Stimulated activated naive CD8-positive, alpha-beta T cell treated with anti-CD3 and anti-CD28 coated beads, Interleukin-15, Interleukin-2, amounts not matched to agents 100 ng/mL and 50 ng/mL, for 24 hours (primary cell): ENCODE measurements around the gene MAPK11.

Source experiments
- H3K27ac Mint-ChIP-seq: one replicate; pipeline ENCODE4 v1.8.0; 2021; ENCODE audit warnings: mild to moderate bottlenecking, mixed read lengths
- H3K27me3 Mint-ChIP-seq: one replicate; pipeline ENCODE4 v1.8.0; 2021; ENCODE audit warnings: mixed read lengths
- H3K36me3 Mint-ChIP-seq: one replicate; pipeline ENCODE4 v1.8.0; 2021; ENCODE audit warnings: low read depth, mixed read lengths
- H3K4me1 Mint-ChIP-seq: one replicate; pipeline ENCODE4 v1.8.0; 2021; ENCODE audit warnings: low read depth, mixed read lengths
- H3K4me3 Mint-ChIP-seq: one replicate; pipeline ENCODE4 v1.8.0; 2021; ENCODE audit warnings: mild to moderate bottlenecking, mixed read lengths
- H3K9me3 Mint-ChIP-seq: one replicate; pipeline ENCODE4 v1.8.0; 2021; ENCODE audit warnings: mixed read lengths

The MAPK11 gene

GRCh38 chr22:50228366-50228765 lies 41.8 kb downstream of the MAPK11 start:
- H3K36me3 Mint-ChIP-seq: peaks cover 31% of the 10 kb centered on the region
- no peaks in the 10 kb centered on the region for H3K9me3 Mint-ChIP-seq
- no peaks in the 10 kb centered on the region for H3K27me3 Mint-ChIP-seq
- no peaks in the 10 kb centered on the region for H3K4me1 Mint-ChIP-seq
- no peak overlapping the region for H3K27ac Mint-ChIP-seq
- H3K4me3 Mint-ChIP-seq: no peak overlapping the region

GRCh38 chr22:50227579-50228215 lies 42.5 kb downstream of the MAPK11 start:
- Mint-ChIP-seq H3K36me3 (peaks cover 30% of the 10 kb centered on the region), H3K27ac (no peak overlapping the region), H3K9me3 (no peaks in the 10 kb centered on the region), H3K4me3 (no peak overlapping the region), H3K27me3 (no peaks in the 10 kb centered on the region), H3K4me1 (no peaks in the 10 kb centered on the region)

- no peaks in the 10 kb centered on the region for H3K9me3 Mint-ChIP-seq
- no peak overlapping the region for H3K4me3 Mint-ChIP-seq
- H3K4me1 Mint-ChIP-seq: no peaks in the 10 kb centered on the region
- H3K36me3 Mint-ChIP-seq: peaks cover 27% of the 10 kb centered on the region
- no peaks in the 10 kb centered on the region for H3K27me3 Mint-ChIP-seq
- H3K27ac Mint-ChIP-seq: no peak overlapping the region
These were observed 43.4 kb downstream of the MAPK11 start for GRCh38 chr22:50226875-50227165.

- H3K9me3 Mint-ChIP-seq: no peaks in the 10 kb centered on the region
- H3K27me3 Mint-ChIP-seq: no peaks in the 10 kb centered on the region
- H3K4me3 Mint-ChIP-seq: no peak overlapping the region
- no peaks in the 10 kb centered on the region for H3K4me1 Mint-ChIP-seq
- H3K27ac Mint-ChIP-seq: no peak overlapping the region
- H3K36me3 Mint-ChIP-seq: peaks cover 27% of the 10 kb centered on the region
These were observed 43.9 kb downstream of the MAPK11 start for GRCh38 chr22:50226063-50226874.

GRCh38 chr22:50225200-50225969 lies 44.8 kb downstream of the MAPK11 start:
- H3K9me3 Mint-ChIP-seq: no peaks in the 10 kb centered on the region
- H3K36me3 Mint-ChIP-seq: peaks cover 27% of the 10 kb centered on the region
- H3K4me3 Mint-ChIP-seq: no peak overlapping the region
- no peaks in the 10 kb centered on the region for H3K27me3 Mint-ChIP-seq
- H3K4me1 Mint-ChIP-seq: no peaks in the 10 kb centered on the region
- no peak overlapping the region for H3K27ac Mint-ChIP-seq

- Mint-ChIP-seq H3K4me3 (no peak overlapping the region), H3K27ac (no peak overlapping the region), H3K9me3 (no peaks in the 10 kb centered on the region), H3K4me1 (no peaks in the 10 kb centered on the region), H3K36me3 (peaks cover 22% of the 10 kb centered on the region), H3K27me3 (no peaks in the 10 kb centered on the region)
These were observed 46.1 kb downstream of the MAPK11 start for GRCh38 chr22:50224071-50224470.

GRCh38 chr22:50222508-50222907 lies 47.7 kb downstream of the MAPK11 start:
- peaks cover 22% of the 10 kb centered on the region for H3K36me3 Mint-ChIP-seq
- no peaks in the 10 kb centered on the region for H3K27me3 Mint-ChIP-seq
- no peaks in the 10 kb centered on the region for H3K4me1 Mint-ChIP-seq
- H3K9me3 Mint-ChIP-seq: no peaks in the 10 kb centered on the region
- no peak overlapping the region for H3K4me3 Mint-ChIP-seq
- H3K27ac Mint-ChIP-seq: no peak overlapping the region

GRCh38 chr22:50221410-50222300 lies 48.5 kb downstream of the MAPK11 start:
- no peak overlapping the region for H3K27ac Mint-ChIP-seq
- no peaks in the 10 kb centered on the region for H3K9me3 Mint-ChIP-seq

GRCh38 chr22:50220603-50221409 lies 49.4 kb downstream of the MAPK11 start:
- Mint-ChIP-seq H3K9me3 (no peaks in the 10 kb centered on the region), H3K27ac (no peak overlapping the region), H3K4me3 (no peak overlapping the region), H3K36me3 (peaks cover 24% of the 10 kb centered on the region), H3K4me1 (no peaks in the 10 kb centered on the region), H3K27me3 (no peaks in the 10 kb centered on the region)

More at GRCh38 chr22:50221410-50222300, 48.5 kb downstream of the MAPK11 start:
- no peaks in the 10 kb centered on the region for H3K4me1 Mint-ChIP-seq
- H3K27me3 Mint-ChIP-seq: no peaks in the 10 kb centered on the region
- H3K4me3 Mint-ChIP-seq: no peak overlapping the region
- peaks cover 27% of the 10 kb centered on the region for H3K36me3 Mint-ChIP-seq

- peaks cover 22% of the 10 kb centered on the region for H3K36me3 Mint-ChIP-seq
- peak overlapping the region; percentile 52 for H3K27ac Mint-ChIP-seq
- H3K4me1 Mint-ChIP-seq: no peaks in the 10 kb centered on the region
These were observed 50.2 kb downstream of the MAPK11 start for GRCh38 chr22:50219800-50220602.

GRCh38 chr22:50218996-50219727 lies 51.0 kb downstream of the MAPK11 start:
- H3K4me1 Mint-ChIP-seq: no peaks in the 10 kb centered on the region
- H3K27ac Mint-ChIP-seq: no peak overlapping the region
- no peaks in the 10 kb centered on the region for H3K27me3 Mint-ChIP-seq
- no peak overlapping the region for H3K4me3 Mint-ChIP-seq
- peaks cover 23% of the 10 kb centered on the region for H3K36me3 Mint-ChIP-seq
- no peaks in the 10 kb centered on the region for H3K9me3 Mint-ChIP-seq

More at GRCh38 chr22:50219800-50220602, 50.2 kb downstream of the MAPK11 start:
- H3K4me3 Mint-ChIP-seq: no peak overlapping the region
- no peaks in the 10 kb centered on the region for H3K27me3 Mint-ChIP-seq
- H3K9me3 Mint-ChIP-seq: no peaks in the 10 kb centered on the region

- H3K27ac Mint-ChIP-seq: no peak overlapping the region
- H3K36me3 Mint-ChIP-seq: peaks cover 23% of the 10 kb centered on the region
- no peak overlapping the region for H3K4me3 Mint-ChIP-seq
- H3K27me3 Mint-ChIP-seq: no peaks in the 10 kb centered on the region
- H3K9me3 Mint-ChIP-seq: no peaks in the 10 kb centered on the region
- peaks cover 3% of the 10 kb centered on the region for H3K4me1 Mint-ChIP-seq
These were observed 51.8 kb downstream of the MAPK11 start for GRCh38 chr22:50218153-50218995.
